HCT116 (cell line): ENCODE results near the gene MEIS2. TPM values are rescaled to one million over a fixed set of nuclear protein-coding genes. Genes with fewer than 3 reads are reported as not detected.

Experiments used
- ATAC-seq: fragments of 200-7000 bp; cut with Tn5 transposase; 2 replicates; pipeline ENCODE4 v1.9.1; 2020; ENCODE audit warnings: mild to moderate bottlenecking, moderate library complexity
- BruUV-seq: library from RNA; stranded (reverse); fragments of 400-500 nt; replicated peaks from 2 replicates; lab custom pipeline; 2021; lab: Mats Ljungman, UMichigan
- CTCF ChIA-PET: fragments of 300-600 bp; sonication (Branson Sonifier 250); formaldehyde crosslinking; loops from one replicate; lab custom pipeline; 2021; ENCODE audit warnings: antibody characterized with exemption; lab: Charles Lee
- POLR2A ChIA-PET: fragments of 300-600, 350-600 bp; sonication (Branson Sonifier 250); formaldehyde crosslinking; loops from one replicate; lab custom pipeline; 2021; ENCODE audit warnings: antibody characterized with exemption; lab: Charles Lee
- RAD21 ChIA-PET, 2 experiments: fragments of 300-600 bp; sonication (Branson Sonifier 250); formaldehyde crosslinking; loops; one replicate each; lab custom pipeline; 2023; ENCODE audit warnings: low total read pairs in 2 of 2; ENCODE audit not compliant: uncharacterized antibody in 2 of 2, unreplicated experiment in 2 of 2, low non-redundant PET in 1 of 2; lab: Charles Lee
- DNase-seq: peaks from one replicate; pipeline ENCODE4 v3.0.0-alpha.2; 2010; ENCODE audit warnings: low read depth, low spot score
- H2AFZ ChIP-seq: fragments of 200-600 bp; shearing (Covaris generic), sonication (generic); 2 replicates; pipeline ENCODE4 v1.6.1; 2017; ENCODE audit warnings: low read depth, mixed run types, mixed read lengths, antibody characterized with exemption, low read length; ENCODE audit not compliant: poor library complexity, severe bottlenecking
- H3K27ac ChIP-seq: 2 replicates; pipeline ENCODE4 v1.5.1; 2012; ENCODE audit warnings: low read depth, low read length
- H3K27me3 ChIP-seq: fragments of 200-600 bp; sonication (generic); 2 replicates; pipeline ENCODE4 v1.6.1; 2016; ENCODE audit warnings: mixed run types, low read length, mixed read lengths; ENCODE audit not compliant: insufficient read depth
- H3K36me3 ChIP-seq, 2 experiments: fragments of 200-500 bp in 1 of 2; fragments of 200-600 bp in 1 of 2; sonication (Bioruptor generic) in 1 of 2; sonication (generic) in 1 of 2; 2 replicates each; pipeline versions ENCODE4 v1.5.1 to v1.6.1; 2014 to 2016; ENCODE audit warnings: low read length in 2 of 2, inconsistent platforms in 1 of 2, mixed read lengths in 1 of 2, mixed run types in 1 of 2; ENCODE audit not compliant: insufficient read depth in 2 of 2, control insufficient read depth in 1 of 2
- H3K4me1 ChIP-seq, 2 experiments: fragments of 200-600 bp in 1 of 2; sonication (generic) in 1 of 2; 2 replicates each; pipeline versions ENCODE4 v1.5.1 to v1.6.1; 2012 to 2017; ENCODE audit warnings: low read length in 2 of 2, inconsistent platforms in 1 of 2, mild to moderate bottlenecking in 1 of 2, mixed read lengths in 1 of 2, mixed run types in 1 of 2, moderate library complexity in 1 of 2; ENCODE audit not compliant: insufficient read depth in 2 of 2, control insufficient read depth in 1 of 2
- H3K4me2 ChIP-seq: fragments of 200-600 bp; sonication (generic); 2 replicates; pipeline ENCODE4 v1.6.1; 2017; ENCODE audit warnings: mixed run types, low read length, mixed read lengths
- H3K4me3 ChIP-seq, 2 experiments: fragments of 200-600 bp in 1 of 2; sonication (generic) in 1 of 2; replicated peaks in 1 of 2; 2 replicates each; pipeline ENCODE4 v1.5.1; 2011 to 2016; ENCODE audit warnings: low read length in 2 of 2, control low read depth in 1 of 2, low read depth in 1 of 2, mild to moderate bottlenecking in 1 of 2, mixed read lengths in 1 of 2, mixed run types in 1 of 2
- H3K79me2 ChIP-seq: fragments of 200-600 bp; sonication (generic); 2 replicates; pipeline ENCODE4 v1.6.1; 2017; ENCODE audit warnings: mild to moderate bottlenecking, mixed run types, low read length, moderate library complexity, mixed read lengths; ENCODE audit not compliant: insufficient read depth
- H3K9ac ChIP-seq: fragments of 200-600 bp; sonication (generic); 2 replicates; pipeline ENCODE4 v1.6.1; 2016; ENCODE audit warnings: low read length, mixed read lengths
- H3K9me2 ChIP-seq: fragments of 200-600 bp; sonication (generic), shearing (Covaris generic); 2 replicates; pipeline ENCODE4 v1.6.1; 2017; ENCODE audit warnings: mixed run types, mild to moderate bottlenecking, moderate library complexity; ENCODE audit not compliant: insufficient read depth
- H3K9me3 ChIP-seq, 2 experiments: fragments of 200-500 bp in 1 of 2; fragments of 200-600 bp in 1 of 2; sonication (Bioruptor generic) in 1 of 2; sonication (generic) in 1 of 2; 2 replicates each; pipeline ENCODE4 v1.6.1; 2014 to 2017; ENCODE audit warnings: low read length in 2 of 2, mixed read lengths in 2 of 2, inconsistent platforms in 1 of 2, low read depth in 1 of 2, mild to moderate bottlenecking in 1 of 2, mixed run types in 1 of 2, moderate library complexity in 1 of 2; ENCODE audit not compliant: control insufficient read depth in 1 of 2, insufficient read depth in 1 of 2
- H4K20me1 ChIP-seq: fragments of 200-600 bp; sonication (generic), shearing (Covaris generic); 2 replicates; pipeline ENCODE4 v1.6.1; 2017; ENCODE audit warnings: mixed run types, mild to moderate bottlenecking, moderate library complexity; ENCODE audit not compliant: insufficient read depth
- ATF3 ChIP-seq: IDR thresholded peaks from 2 replicates; pipeline ENCODE4 v1.6.1; 2012
- CBX3 ChIP-seq: IDR thresholded peaks from 2 replicates; pipeline ENCODE4 v1.6.1; 2012; ENCODE audit warnings: low read depth
- CEBPB ChIP-seq: IDR thresholded peaks from 2 replicates; pipeline ENCODE4 v1.6.1; 2012; ENCODE audit warnings: low read depth
- CTCF ChIP-seq, 3 experiments: fragments of 200-600 bp in 1 of 3; sonication (generic) in 1 of 3; IDR thresholded peaks in 2 of 3; conservative IDR thresholded peaks in 1 of 3; 2 replicates each; pipeline ENCODE4 v1.5.1; 2012 to 2017; ENCODE audit warnings: low read depth in 2 of 3, low read length in 2 of 3, antibody characterized with exemption in 1 of 3, borderline replicate concordance in 1 of 3, control low read depth in 1 of 3, mild to moderate bottlenecking in 1 of 3, mixed read lengths in 1 of 3, mixed run types in 1 of 3, moderate library complexity in 1 of 3; ENCODE audit not compliant: insufficient read depth in 1 of 3
- EGR1 ChIP-seq: IDR thresholded peaks from 2 replicates; pipeline ENCODE4 v1.6.1; 2012; ENCODE audit warnings: low read depth
- ELF1 ChIP-seq: IDR thresholded peaks from 2 replicates; pipeline ENCODE4 v1.6.1; 2012; ENCODE audit warnings: low read depth, borderline replicate concordance
- FOSL1 ChIP-seq: IDR thresholded peaks from 2 replicates; pipeline ENCODE4 v1.6.1; 2012; ENCODE audit warnings: low read depth
- JUND ChIP-seq: IDR thresholded peaks from 2 replicates; pipeline ENCODE4 v1.6.1; 2012
- POLR2A ChIP-seq: IDR thresholded peaks from 2 replicates; pipeline ENCODE4 v1.7.0; 2011; ENCODE audit warnings: borderline replicate concordance; ENCODE audit not compliant: insufficient read depth, insufficient read length; ENCODE audit errors: extremely low read depth
- POLR2AphosphoS5 ChIP-seq: IDR thresholded peaks from 2 replicates; pipeline ENCODE4 v1.6.1; 2011; ENCODE audit warnings: mild to moderate bottlenecking, low read depth, low read length, moderate library complexity
- RAD21 ChIP-seq: IDR thresholded peaks from 2 replicates; pipeline ENCODE4 v1.6.1; 2012; ENCODE audit warnings: low read depth, mild to moderate bottlenecking
- SIN3A ChIP-seq: IDR thresholded peaks from 2 replicates; pipeline ENCODE4 v1.6.1; 2012; ENCODE audit warnings: low read depth
- SRF ChIP-seq: IDR thresholded peaks from 2 replicates; pipeline ENCODE4 v1.6.1; 2012; ENCODE audit warnings: low read depth
- YY1 ChIP-seq: IDR thresholded peaks from 2 replicates; pipeline ENCODE4 v1.6.1; 2011; ENCODE audit warnings: low read length, low read depth, moderate library complexity, mild to moderate bottlenecking; ENCODE audit not compliant: insufficient replicate concordance; ENCODE audit errors: extremely low read depth
- intact Hi-C: fragments of 100-400 bp; cut with micrococcal nuclease; formaldehyde crosslinking; loops from 2 replicates; pipeline ENCODE4 v1.10.0; 2022
- total RNA-seq: library from RNA; stranded (reverse); gene quantifications from one replicate; pipeline ENCODE4 v1.2.1, GENCODE V29; 2021; ENCODE audit not compliant: unreplicated experiment
- TF ChIP-seq, protein P1 (sequence below): IDR thresholded peaks from 2 replicates; pipeline ENCODE4 v1.6.1; 2012; ENCODE audit warnings: low read depth

Gene MEIS2
- total RNA-seq, 1 experiment from 2014 or later, result 11.5 TPM

DNA sequence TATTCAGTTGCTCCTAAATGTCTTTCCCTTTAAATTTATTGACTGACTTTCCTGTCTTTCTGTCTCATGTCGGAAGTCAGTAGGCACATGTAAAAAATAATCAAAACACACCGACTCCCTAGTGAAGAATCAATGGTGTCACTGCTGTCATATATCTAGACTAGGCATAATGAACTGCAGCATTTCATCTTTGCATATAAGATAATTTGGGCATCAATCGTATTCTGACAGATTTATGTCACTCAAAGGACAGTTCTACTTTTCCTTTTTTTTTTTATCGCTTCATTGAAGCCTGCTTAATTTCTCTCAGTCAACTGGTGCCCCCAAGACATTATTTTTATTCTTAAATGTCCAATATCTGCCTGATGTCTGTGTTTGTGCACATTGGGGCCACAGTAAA, 206.3 kb downstream of the MEIS2 start:
- Histone ChIP-seq H3K79me2 (no peaks in the 10 kb centered on the region), H3K36me3 (no peaks in the 10 kb centered on the region), H3K9me3 (no peaks in the 10 kb centered on the region), H3K9ac (no peak overlapping the region), H3K4me2 (no peak overlapping the region), H3K27me3 (no peaks in the 10 kb centered on the region), H3K4me3 (no peak overlapping the region), H4K20me1 (no peaks in the 10 kb centered on the region), H2AFZ (no peak overlapping the region), H3K27ac (no peak overlapping the region), H3K9me2 (no peaks in the 10 kb centered on the region), H3K4me1 (peaks cover 10 to 22% of the 10 kb centered on the region in 2 experiments; a peak in 3 of 4 replicates)
- intact Hi-C loops, result no loop called here
- ChIA-PET CTCF (interaction anchor here (2.1 kb wide), 1 partner anchor 10 kb away, joined by 9 read pairs; no protein-coding TSS in a partner anchor), RAD21 (no interaction called here), POLR2A (no interaction called here)
- ATAC-seq (no peak), DNase-seq (no peak)
- BruUV-seq, result no TSS peak
- no peak for TF ChIP-seq SRF
- TF ChIP-seq CBX3, result no peak
- no peak for TF ChIP-seq FOSL1
- TF ChIP-seq ELF1, result no peak
- TF ChIP-seq CEBPB, result no peak
- no peak for TF ChIP-seq POLR2AphosphoS5

DNA sequence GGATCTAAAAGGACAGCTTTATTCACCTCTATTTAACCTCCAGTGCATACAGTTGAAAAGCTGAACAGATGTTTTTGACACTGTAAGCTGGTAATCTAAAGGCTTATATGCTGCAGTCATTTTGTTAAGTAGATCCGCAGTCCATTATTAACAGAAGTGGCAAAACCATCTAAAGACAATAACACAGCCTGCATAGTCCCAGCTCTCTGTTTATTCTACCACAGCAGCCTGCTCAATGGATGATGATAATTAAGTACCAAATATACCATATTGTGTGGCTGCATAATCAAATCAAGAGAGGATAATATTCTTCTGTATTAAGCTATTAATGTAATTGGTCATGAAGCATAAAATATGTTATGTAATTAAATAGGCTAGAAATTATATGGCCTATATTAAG, 207.1 kb downstream of the MEIS2 start:
- Histone ChIP-seq H3K27me3 (no peaks in the 10 kb centered on the region), H3K4me1 (peaks cover 4 to 14% of the 10 kb centered on the region in 2 experiments; a peak in 3 of 4 replicates), H3K9me2 (no peaks in the 10 kb centered on the region), H3K9ac (no peak overlapping the region), H3K9me3 (no peaks in the 10 kb centered on the region), H3K4me3 (no peak overlapping the region), H2AFZ (no peak overlapping the region), H3K27ac (no peak overlapping the region), H3K36me3 (no peaks in the 10 kb centered on the region), H3K79me2 (no peaks in the 10 kb centered on the region), H4K20me1 (no peaks in the 10 kb centered on the region), H3K4me2 (no peak overlapping the region)
- TF ChIP-seq POLR2A, result no peak
- TF ChIP-seq CBX3, result no peak
- TF ChIP-seq, protein P1, sequence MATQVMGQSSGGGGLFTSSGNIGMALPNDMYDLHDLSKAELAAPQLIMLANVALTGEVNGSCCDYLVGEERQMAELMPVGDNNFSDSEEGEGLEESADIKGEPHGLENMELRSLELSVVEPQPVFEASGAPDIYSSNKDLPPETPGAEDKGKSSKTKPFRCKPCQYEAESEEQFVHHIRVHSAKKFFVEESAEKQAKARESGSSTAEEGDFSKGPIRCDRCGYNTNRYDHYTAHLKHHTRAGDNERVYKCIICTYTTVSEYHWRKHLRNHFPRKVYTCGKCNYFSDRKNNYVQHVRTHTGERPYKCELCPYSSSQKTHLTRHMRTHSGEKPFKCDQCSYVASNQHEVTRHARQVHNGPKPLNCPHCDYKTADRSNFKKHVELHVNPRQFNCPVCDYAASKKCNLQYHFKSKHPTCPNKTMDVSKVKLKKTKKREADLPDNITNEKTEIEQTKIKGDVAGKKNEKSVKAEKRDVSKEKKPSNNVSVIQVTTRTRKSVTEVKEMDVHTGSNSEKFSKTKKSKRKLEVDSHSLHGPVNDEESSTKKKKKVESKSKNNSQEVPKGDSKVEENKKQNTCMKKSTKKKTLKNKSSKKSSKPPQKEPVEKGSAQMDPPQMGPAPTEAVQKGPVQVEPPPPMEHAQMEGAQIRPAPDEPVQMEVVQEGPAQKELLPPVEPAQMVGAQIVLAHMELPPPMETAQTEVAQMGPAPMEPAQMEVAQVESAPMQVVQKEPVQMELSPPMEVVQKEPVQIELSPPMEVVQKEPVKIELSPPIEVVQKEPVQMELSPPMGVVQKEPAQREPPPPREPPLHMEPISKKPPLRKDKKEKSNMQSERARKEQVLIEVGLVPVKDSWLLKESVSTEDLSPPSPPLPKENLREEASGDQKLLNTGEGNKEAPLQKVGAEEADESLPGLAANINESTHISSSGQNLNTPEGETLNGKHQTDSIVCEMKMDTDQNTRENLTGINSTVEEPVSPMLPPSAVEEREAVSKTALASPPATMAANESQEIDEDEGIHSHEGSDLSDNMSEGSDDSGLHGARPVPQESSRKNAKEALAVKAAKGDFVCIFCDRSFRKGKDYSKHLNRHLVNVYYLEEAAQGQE, result no peak
- no peak for TF ChIP-seq SRF
- no peak for TF ChIP-seq YY1
- no peak for TF ChIP-seq RAD21
- no peak for TF ChIP-seq ATF3
- TF ChIP-seq POLR2AphosphoS5, result no peak
- no peak for TF ChIP-seq EGR1
- no peak for TF ChIP-seq CTCF (IDR thresholded peaks at IDR 0.05 in 2 of 3, conservative IDR thresholded peaks at IDR 0.05 in 1 of 3; ENCODE audit: borderline replicate concordance in 1 of 3, insufficient read depth in 1 of 3, low read depth in 2 of 3, low read length in 2 of 3)
- no peak for TF ChIP-seq SIN3A
- TF ChIP-seq JUND, result no peak
- TF ChIP-seq ELF1, result no peak
- RAD21 ChIA-PET, result no interaction called here
- CTCF ChIA-PET, result interaction anchor here (2.1 kb wide), 1 partner anchor 10 kb away, joined by 9 read pairs; no protein-coding TSS in a partner anchor
- ATAC-seq (no peak), DNase-seq (no peak)
- POLR2A ChIA-PET, result no interaction called here
- BruUV-seq, result no TSS peak
- intact Hi-C loops, result no loop called here
